Heart left ventricle (tissue), 16 donors: ENCODE data around the gene SLIT1. TPM values are rescaled to one million over a fixed set of nuclear protein-coding genes. Genes with fewer than 3 reads are reported as not detected.
A peak's percentile ranks its signal among the peaks of the same experiment; 100 is the strongest.

Experiments
- ATAC-seq, 4 donors: fragments of 200-7000 bp; cut with Tn5 transposase; one replicate each; pipeline ENCODE4 v1.9.1; 2020 to 2022; ENCODE audit warnings: moderate library complexity in 4 of 4, mild to moderate bottlenecking in 3 of 4, moderate number of reproducible peaks in 1 of 4
- DNase-seq, 5 donors: peaks; one replicate each; pipeline ENCODE4 v3.0.0-alpha.2; 2020
- H3K27ac ChIP-seq, 12 donors: fragments of 200-600 bp; sonication (generic) in 4 of 12; one replicate each; pipeline versions ENCODE4 v1.5.0 to v1.8.0; 2016 to 2022; ENCODE audit warnings: mild to moderate bottlenecking in 2 of 12
- H3K27me3 ChIP-seq, 9 donors: fragments of 200-600 bp; sonication (generic) in 2 of 9; one replicate each; pipeline versions ENCODE4 v1.5.1 to v1.8.0; 2016 to 2022; ENCODE audit warnings: mild to moderate bottlenecking in 3 of 9
- H3K36me3 ChIP-seq, 9 donors: fragments of 200-600 bp; sonication (generic) in 2 of 9; one replicate each; pipeline versions ENCODE4 v1.5.0 to v1.8.0; 2018 to 2022; ENCODE audit warnings: mild to moderate bottlenecking in 2 of 9
- H3K4me1 ChIP-seq, 12 donors: fragments of 200-600 bp; sonication (generic) in 4 of 12; one replicate each; pipeline versions ENCODE4 v1.5.0 to v1.8.0; 2016 to 2022; ENCODE audit warnings: mild to moderate bottlenecking in 3 of 12
- H3K4me3 ChIP-seq, 12 donors: fragments of 200-600 bp; sonication (generic) in 4 of 12; one replicate each; pipeline versions ENCODE4 v1.5.0 to v1.8.0; 2017 to 2022; ENCODE audit warnings: mild to moderate bottlenecking in 9 of 12, moderate library complexity in 4 of 12
- H3K9me3 ChIP-seq, 12 donors: fragments of 200-600 bp; sonication (generic) in 4 of 12; one replicate each; pipeline versions ENCODE4 v1.5.0 to v1.8.0; 2016 to 2022; ENCODE audit warnings: mild to moderate bottlenecking in 1 of 12
- CTCF ChIP-seq, 12 donors: fragments of 200-600 bp; sonication (generic) in 4 of 12; IDR thresholded peaks; one replicate each; pipeline versions ENCODE4 v1.5.0 to v1.8.0; 2018 to 2022; ENCODE audit warnings: antibody characterized with exemption in 12 of 12, mild to moderate bottlenecking in 5 of 12
- POLR2A ChIP-seq, 2 donors: fragments of 450-650 bp; IDR thresholded peaks; one replicate each; pipeline ENCODE4 v1.6.1; 2017; ENCODE audit warnings: antibody characterized with exemption in 2 of 2, mild to moderate bottlenecking in 2 of 2, moderate library complexity in 2 of 2
- WGBS, 4 donors: extraction: QIAGEN DNeasy Blood & Tissue Kit in 2 of 4; methylation state at CpG; one replicate each; pipeline versions ENCODE4 v1.1.5 to v1.1.7; 2013 to 2018; 5-methylcytosine and 5-hydroxymethylcytosine counted together
- intact Hi-C, 10 donors: fragments of 100-400 bp; cut with DNase I; formaldehyde crosslinking; loops; one replicate each; pipeline versions ENCODE4 v1.11.1 to v1.14.2; 2022
- polyA plus RNA-seq, 2 donors: library from polyadenylated mRNA; stranded (reverse); fragments of 200-250 nt; gene quantifications; one replicate each; pipeline ENCODE4 v1.2.3, GENCODE V29; 2013
- total RNA-seq, 9 donors: library from RNA; depleted of rRNA in 2 of 9; stranded (reverse); fragments of >200 nt in 2 of 9; fragmentation: NEBNext Ultra II Directional in 3 of 9; extraction: Animal tissue kit (Norgen Biotek cat#: 25700) in 3 of 9; gene quantifications; one replicate each; pipeline versions ENCODE4 v1.1.0 to v1.2.4, GENCODE V29; 2016 to 2023
- donor health status: ischemic (EF 13 %, LVEDD 7.1; RV severe dilation, severe dysfunction).
- donor health status: healthy with polysubstance abuse.
- donor health status: DM: no; HTN: yes; CAD: no.
- donor health status: DM: no; HTN: no; CAD: no.
- donor health status: ischemic (EF 25% LVEDD 6.9; RV normal size, moderate dysfunction).
- donor health status: ischemic (EF 25% LVEDD 5.7; RV mildly dilated, moderate dysfunction).
- donor health status: healthy.
- donor health status: DM: yes; HTN: yes; CAD: no.
- donor health status: ischemic (EF 35%, LVEDD 5.7; RV mildly dilated, moderate dysfunction).
- donor health status: nonischemic (EF 11% LVEDD 7.7; RV severe dilation, severe dysfunction).
- donor health status: DM: yes; HTN: yes; CAD: no.
- donor health status: PGD.
- donor health status: ischemic (EF 29% LVEDD 5.4; RV normal size, mild dysfunction).
- donor health status: nonischemic (EF 23%, LVEDD 6.1; RV moderate dilation, normal function).

Gene SLIT1
- total and polyA plus RNA-seq, 11 donors, result 0.04 to 0.61 (median 0.12) TPM

- TF ChIP-seq POLR2A (IDR thresholded peaks at IDR 0.05) (no peak), CTCF (IDR thresholded peaks at IDR 0.05) (no peak)
- H3K9me3 ChIP-seq, result no peaks in the 10 kb centered on the region
- H3K4me3 ChIP-seq, result no peak overlapping the region
- peaks cover 0 to 6% (median 0%) of the 10 kb centered on the region in 9 donors for H3K36me3 ChIP-seq
- no peak overlapping the region for H3K27ac ChIP-seq
- H3K27me3 ChIP-seq, result no peaks in the 10 kb centered on the region
- DNase-seq (no peak), ATAC-seq (no peak)
- intact Hi-C loops, result loop anchor here in 1 of 10 donors (10.0 kb wide), 2 partner anchors 451 to 821 kb away; no protein-coding TSS in a partner anchor
- H3K4me1 ChIP-seq, result peaks cover 0 to 18% (median 0%) of the 10 kb centered on the region in 12 donors
- WGBS, 4 donors, result 84 to 91% (median 87%) methylated on average over 11 to 15 of the region's 15 CpGs
Observed at GRCh38 chr10:97215619-97216260, 30.0 kb upstream of the SLIT1 start.

GRCh38 chr10:97213431-97213830 is 27.7 kb upstream of the SLIT1 start:
- no peak overlapping the region for H3K27ac ChIP-seq
- ATAC-seq (no peak), DNase-seq (no peak)
- no peaks in the 10 kb centered on the region for H3K9me3 ChIP-seq
- no peaks in the 10 kb centered on the region for H3K36me3 ChIP-seq
- H3K4me1 ChIP-seq, result peaks cover 0 to 16% (median 0%) of the 10 kb centered on the region in 12 donors
- TF ChIP-seq POLR2A (IDR thresholded peaks at IDR 0.05), result no peak
- TF ChIP-seq CTCF (IDR thresholded peaks at IDR 0.05), result no peak
- H3K27me3 ChIP-seq, result no peaks in the 10 kb centered on the region
- 66 to 72% (median 68%) methylated on average over 9 of the region's 9 CpGs for WGBS, 4 donors
- intact Hi-C loops, result loop anchor here in 2 of 10 donors (5.0 to 10.0 kb wide), 3 partner anchors 141 to 819 kb away; no protein-coding TSS in a partner anchor
- H3K4me3 ChIP-seq, result no peak overlapping the region

- peak in 1 of 4 donors; percentile 12 for ATAC-seq
- no peak overlapping the region for H3K4me3 ChIP-seq
- WGBS, 4 donors, result 88 to 93% (median 91%) methylated on average over 9 of the region's 9 CpGs
- intact Hi-C loops, result loop anchor here in 5 of 10 donors (2.0 to 10.0 kb wide), 4 partner anchors 138 to 816 kb away; no protein-coding TSS in a partner anchor
- no peaks in the 10 kb centered on the region for H3K36me3 ChIP-seq
- TF ChIP-seq CTCF (IDR thresholded peaks at IDR 0.05) (no peak), POLR2A (IDR thresholded peaks at IDR 0.05) (no peak)
- H3K27ac ChIP-seq, result no peak overlapping the region
- no peaks in the 10 kb centered on the region for H3K4me1 ChIP-seq
- H3K9me3 ChIP-seq, result no peaks in the 10 kb centered on the region
- no peak for DNase-seq
- no peaks in the 10 kb centered on the region for H3K27me3 ChIP-seq
Observed at GRCh38 chr10:97211229-97211628, 25.5 kb upstream of the SLIT1 start.

- Histone ChIP-seq H3K36me3 (no peaks in the 10 kb centered on the region), H3K27ac (no peak overlapping the region), H3K27me3 (no peaks in the 10 kb centered on the region), H3K4me1 (no peaks in the 10 kb centered on the region), H3K9me3 (no peaks in the 10 kb centered on the region), H3K4me3 (no peak overlapping the region)
- intact Hi-C loops, result loop anchor here in 9 of 10 donors (1.0 to 10.0 kb wide), 5 partner anchors 137 to 816 kb away; no protein-coding TSS in a partner anchor
- ATAC-seq (peak; percentile 49 to 73 (median 60)), DNase-seq (peak in 4 of 5 donors; percentile 45 to 63 (median 53))
- WGBS, 4 donors, result 11 to 17% (median 15%) methylated on average over 8 of the region's 8 CpGs
- TF ChIP-seq CTCF (IDR thresholded peaks at IDR 0.05) (peak in 11 of 12 donors; percentile 88 to 100 (median 97)), POLR2A (IDR thresholded peaks at IDR 0.05) (no peak)
Observed at GRCh38 chr10:97210543-97210960, 24.8 kb upstream of the SLIT1 start.
